Adrenal gland (tissue), 12 donors: Measurements from ENCODE around the gene OSBPL6. TPM values are rescaled to one million over a fixed set of nuclear protein-coding genes. Genes with fewer than 3 reads are reported as not detected.

ENCODE experiments used
- DNase-seq, 7 donors: peaks; one replicate each; pipeline ENCODE4 v3.0.0-alpha.2; 2019 to 2020
- H3K27ac ChIP-seq, 5 donors: fragments of 200-600 bp; sonication (generic) in 4 of 5; 1 replicate in 3 of 5; 2 replicates in 2 of 5; pipeline versions ENCODE4 v1.5.1 to v1.8.0; 2016 to 2020; ENCODE audit warnings: mild to moderate bottlenecking in 1 of 5
- H3K27me3 ChIP-seq: fragments of 200-600 bp; 2 replicates; pipeline ENCODE4 v1.8.0; 2021
- H3K36me3 ChIP-seq, 2 donors: fragments of 200-600 bp; replicated peaks in 1 of 2; 1 replicate in 1 of 2; 2 replicates in 1 of 2; pipeline versions ENCODE4 v1.5.1 to v1.8.0; 2018 to 2022
- H3K4me1 ChIP-seq, 2 donors: fragments of 200-600 bp; replicated peaks in 1 of 2; 1 replicate in 1 of 2; 2 replicates in 1 of 2; pipeline versions ENCODE4 v1.5.1 to v1.8.0; 2018 to 2021
- H3K4me3 ChIP-seq, 4 donors: fragments of 200-600 bp; sonication (generic) in 3 of 4; one replicate each; pipeline ENCODE4 v1.5.1; 2016 to 2018
- H3K9me3 ChIP-seq, 3 donors: fragments of 200-600 bp; sonication (generic) in 1 of 3; replicated peaks in 1 of 3; 1 replicate in 2 of 3; 2 replicates in 1 of 3; pipeline versions ENCODE4 v1.5.1 to v1.8.0; 2016 to 2021
- CTCF ChIP-seq, 6 experiments: fragments of 450-650 bp in 4 of 6; fragments of 200-600 bp in 2 of 6; sonication (generic) in 1 of 6; IDR thresholded peaks; 1 replicate in 5 of 6; 2 replicates in 1 of 6; pipeline versions ENCODE4 v1.5.1 to v1.8.0; 2016 to 2021; ENCODE audit warnings: antibody characterized with exemption in 6 of 6, mild to moderate bottlenecking in 2 of 6, moderate library complexity in 1 of 6
- POLR2A ChIP-seq, 2 donors: fragments of 450-650 bp; IDR thresholded peaks; one replicate each; pipeline ENCODE4 v1.6.1; 2017; ENCODE audit warnings: antibody characterized with exemption in 2 of 2, mild to moderate bottlenecking in 2 of 2, moderate library complexity in 1 of 2
- WGBS, 4 donors: extraction: QIAGEN DNeasy Blood & Tissue Kit in 2 of 4; methylation state at CpG; one replicate each; pipeline versions ENCODE4 v1.1.5 to v1.1.7; 2013 to 2017; 5-methylcytosine and 5-hydroxymethylcytosine counted together
- intact Hi-C, 2 donors: fragments of 100-400 bp; cut with DNase I; formaldehyde crosslinking; loops; one replicate each; pipeline versions ENCODE4 v1.14.1 to v1.15.0; 2022 to 2023
- polyA plus RNA-seq, 3 donors: library from polyadenylated mRNA; stranded (reverse); fragments of 200-250 nt in 2 of 3; fragments of 350-450 nt in 1 of 3; fragmentation: Illumina TruSeq in 1 of 3; extraction: RNeasy Lipid Tissue Mini Kit (QIAGEN cat#74804) in 1 of 3; gene quantifications; one replicate each; pipeline ENCODE4 v1.2.3, GENCODE V29; 2013 to 2014
- total RNA-seq, 9 donors: library from RNA; depleted of rRNA in 4 of 9; stranded (reverse); fragments of >200 nt in 4 of 9; fragments of 120-200 nt in 1 of 9; fragmentation: NEBNext Ultra II Directional in 1 of 9; extraction: Animal tissue kit (Norgen Biotek cat#: 25700) in 1 of 9; gene quantifications; one replicate each; pipeline versions ENCODE4 v1.1.0 to v1.2.4, GENCODE V29; 2013 to 2023
- donor health status: healthy with polysubstance abuse.
- donor health status: Bipolar disorder and iron deficiency.
- donor health status: DM: yes; HTN: yes; CAD: no.
- donor health status: DM: no; HTN: no; CAD: no.
- donor health status: DM: no; HTN: no; CAD: no.
- donor health status: DM: yes; HTN: yes; CAD: no.

OSBPL6 gene
- total and polyA plus RNA-seq, 12 donors, result 0.16 to 12.0 (median 0.98) TPM; not detected in 1

- H3K4me1 ChIP-seq, result no peaks in the 10 kb centered on the region
- no peak overlapping the region for H3K27ac ChIP-seq
- no peak for TF ChIP-seq POLR2A (IDR thresholded peaks at IDR 0.05)
- no peak for TF ChIP-seq CTCF (IDR thresholded peaks at IDR 0.05)
- peaks cover 0 to 7% (median 0%) of the 10 kb centered on the region in 3 donors for H3K9me3 ChIP-seq
- intact Hi-C loops, result no loop called here
- peaks cover 0 to 27% of the 10 kb centered on the region in 2 donors for H3K36me3 ChIP-seq
- H3K27me3 ChIP-seq, result no peaks in the 10 kb centered on the region
- WGBS, 4 donors, result 80 to 89% (median 84%) methylated on average over 1 of the region's 1 CpG
- peak in 1 of 7 donors; percentile 9 for DNase-seq
- H3K4me3 ChIP-seq, result no peak overlapping the region
These were observed 234.1 kb downstream of the OSBPL6 start for GRCh38 chr2:178428396-178428806.

GRCh38 chr2:178429336-178429735, 235.0 kb downstream of the OSBPL6 start:
- intact Hi-C loops, result no loop called here

GRCh38 chr2:178436662-178437061, 242.3 kb downstream of the OSBPL6 start:
- Histone ChIP-seq H3K36me3 (peaks cover 0 to 70% of the 10 kb centered on the region in 2 donors), H3K27ac (no peak overlapping the region), H3K27me3 (no peaks in the 10 kb centered on the region), H3K9me3 (no peaks in the 10 kb centered on the region), H3K4me1 (no peaks in the 10 kb centered on the region), H3K4me3 (no peak overlapping the region)
- WGBS, 4 donors, result 95 to 98% (median 97%) methylated on average over 2 of the region's 2 CpGs
- DNase-seq, result no peak
- intact Hi-C loops, result no loop called here
- TF ChIP-seq CTCF (IDR thresholded peaks at IDR 0.05) (no peak), POLR2A (IDR thresholded peaks at IDR 0.05) (no peak)

More at GRCh38 chr2:178429336-178429735, 235.0 kb downstream of the OSBPL6 start:
- peaks cover 0 to 7% (median 0%) of the 10 kb centered on the region in 3 donors for H3K9me3 ChIP-seq
- TF ChIP-seq POLR2A (IDR thresholded peaks at IDR 0.05) (no peak), CTCF (IDR thresholded peaks at IDR 0.05) (no peak)
- peaks cover 0 to 36% of the 10 kb centered on the region in 2 donors for H3K36me3 ChIP-seq
- DNase-seq, result no peak
- H3K4me3 ChIP-seq, result no peak overlapping the region
- H3K4me1 ChIP-seq, result no peaks in the 10 kb centered on the region
- no peak overlapping the region for H3K27ac ChIP-seq
- no peaks in the 10 kb centered on the region for H3K27me3 ChIP-seq

GRCh38 chr2:178441426-178441825, 247.1 kb downstream of the OSBPL6 start:
- no peak overlapping the region for H3K27ac ChIP-seq
- WGBS, 4 donors, result 91 to 98% (median 94%) methylated on average over 2 of the region's 2 CpGs
- TF ChIP-seq POLR2A (IDR thresholded peaks at IDR 0.05), result no peak
- no peak for TF ChIP-seq CTCF (IDR thresholded peaks at IDR 0.05)
- intact Hi-C loops, result no loop called here
- no peaks in the 10 kb centered on the region for H3K27me3 ChIP-seq
- peaks cover 0 to 72% of the 10 kb centered on the region in 2 donors for H3K36me3 ChIP-seq
- H3K4me3 ChIP-seq, result no peak overlapping the region
- no peak for DNase-seq
- no peaks in the 10 kb centered on the region for H3K4me1 ChIP-seq
- H3K9me3 ChIP-seq, result no peaks in the 10 kb centered on the region
